ENCODE data around the gene CCNY.
"Not testable (repeated sequence)": the region's sequence is repeated elsewhere in the genome, so short reads cannot be mapped to it uniquely, and the experiment has no call there.

CCNY gene

GRCh38 chr10:35398908-35399307 is 62.6 kb downstream of the CCNY start:
- no peaks in the 10 kb centered on the region for H3K27me3 ChIP-seq (ENCODE audit: insufficient read depth, low read depth, severe bottlenecking)
- peak overlapping the region; percentile 78 for H3K27ac ChIP-seq
- no peak for DNase-seq
- no peak for TF ChIP-seq CTCF (IDR thresholded peaks at IDR 0.05; ENCODE audit: low read depth, low read length)
- H3K9me3 ChIP-seq (ENCODE audit: severe bottlenecking) = no peaks in the 10 kb centered on the region
- H3K4me3 ChIP-seq (ENCODE audit: low read depth, low read length) = no peak overlapping the region
- H3K36me3 ChIP-seq = no peaks in the 10 kb centered on the region

- Histone ChIP-seq H3K36me3 (no peaks in the 10 kb centered on the region), H3K4me3 (ENCODE audit: low read depth, low read length) (no peak overlapping the region), H3K27me3 (ENCODE audit: insufficient read depth, low read depth, severe bottlenecking) (no peaks in the 10 kb centered on the region), H3K27ac (no peak overlapping the region), H3K9me3 (ENCODE audit: severe bottlenecking) (no peaks in the 10 kb centered on the region)
- TF ChIP-seq CTCF (IDR thresholded peaks at IDR 0.05; ENCODE audit: low read depth, low read length) = no peak
- DNase-seq = no peak
These were observed 63.2 kb downstream of the CCNY start for GRCh38 chr10:35399414-35400009.

GRCh38 chr10:35400595-35401268 is 64.4 kb downstream of the CCNY start:
- Histone ChIP-seq H3K4me3 (ENCODE audit: low read depth, low read length) (no peak overlapping the region), H3K9me3 (ENCODE audit: severe bottlenecking) (no peaks in the 10 kb centered on the region), H3K27ac (no peak overlapping the region), H3K36me3 (no peaks in the 10 kb centered on the region), H3K27me3 (ENCODE audit: insufficient read depth, low read depth, severe bottlenecking) (no peaks in the 10 kb centered on the region)
- no peak for TF ChIP-seq CTCF (IDR thresholded peaks at IDR 0.05; ENCODE audit: low read depth, low read length)
- DNase-seq = no peak

- DNase-seq; H3K4me3 ChIP-seq (ENCODE audit: low read depth, low read length); H3K27me3 ChIP-seq (ENCODE audit: insufficient read depth, low read depth, severe bottlenecking); H3K36me3 ChIP-seq; H3K9me3 ChIP-seq (ENCODE audit: severe bottlenecking); H3K27ac ChIP-seq: not testable (repeated sequence)
These were observed 67.2 kb downstream of the CCNY start for GRCh38 chr10:35403491-35403890.

- not testable (repeated sequence) for H3K36me3 ChIP-seq; DNase-seq; H3K27ac ChIP-seq; H3K4me3 ChIP-seq (ENCODE audit: low read depth, low read length); H3K9me3 ChIP-seq (ENCODE audit: severe bottlenecking); H3K27me3 ChIP-seq (ENCODE audit: insufficient read depth, low read depth, severe bottlenecking)
These were observed 67.8 kb downstream of the CCNY start for GRCh38 chr10:35404077-35404476.

GRCh38 chr10:35406003-35406630 is 69.8 kb downstream of the CCNY start:
- H3K27ac ChIP-seq; H3K4me3 ChIP-seq (ENCODE audit: low read depth, low read length); DNase-seq; H3K36me3 ChIP-seq; H3K9me3 ChIP-seq (ENCODE audit: severe bottlenecking); H3K27me3 ChIP-seq (ENCODE audit: insufficient read depth, low read depth, severe bottlenecking): not testable (repeated sequence)

GRCh38 chr10:35407696-35408095 is 71.4 kb downstream of the CCNY start:
- H3K36me3 ChIP-seq; H3K9me3 ChIP-seq (ENCODE audit: severe bottlenecking); H3K27ac ChIP-seq; H3K27me3 ChIP-seq (ENCODE audit: insufficient read depth, low read depth, severe bottlenecking); H3K4me3 ChIP-seq (ENCODE audit: low read depth, low read length); DNase-seq: not testable (repeated sequence)
